Fibroblast of villous mesenchyme (primary cell): ENCODE data around the gene MACROD2. TPM values are rescaled to one million over a fixed set of nuclear protein-coding genes. Genes with fewer than 3 reads are reported as not detected.

ENCODE experiments used
- DNase-seq: peaks from one replicate; pipeline ENCODE4 v3.0.0-alpha.2; 2010; ENCODE audit warnings: low read depth
- H3K4me3 ChIP-seq: 2 replicates; pipeline ENCODE4 v1.5.1; 2011; ENCODE audit warnings: low read depth, mild to moderate bottlenecking, low read length
- CTCF ChIP-seq: IDR thresholded peaks from 2 replicates; pipeline ENCODE4 v1.5.1; 2012; ENCODE audit warnings: low read depth, mild to moderate bottlenecking, low read length; ENCODE audit not compliant: insufficient read depth
- total RNA-seq: library from RNA; depleted of rRNA; stranded (reverse); fragments of >200 nt; gene quantifications from 2 replicates; pipeline ENCODE4 v1.2.3, GENCODE V29; 2012

Gene MACROD2
- total RNA-seq, 1 donor = 1.7 TPM

- TF ChIP-seq CTCF = no peak
- DNase-seq = no peak
- H3K4me3 ChIP-seq = no peak overlapping the region
Observed at GRCh38 chr20:14860410-14860814, 865.1 kb downstream of the MACROD2 start.

GRCh38 chr20:14861028-14861699, 865.8 kb downstream of the MACROD2 start:
- TF ChIP-seq CTCF = no peak
- H3K4me3 ChIP-seq = no peak overlapping the region
- no peak for DNase-seq

DNA sequence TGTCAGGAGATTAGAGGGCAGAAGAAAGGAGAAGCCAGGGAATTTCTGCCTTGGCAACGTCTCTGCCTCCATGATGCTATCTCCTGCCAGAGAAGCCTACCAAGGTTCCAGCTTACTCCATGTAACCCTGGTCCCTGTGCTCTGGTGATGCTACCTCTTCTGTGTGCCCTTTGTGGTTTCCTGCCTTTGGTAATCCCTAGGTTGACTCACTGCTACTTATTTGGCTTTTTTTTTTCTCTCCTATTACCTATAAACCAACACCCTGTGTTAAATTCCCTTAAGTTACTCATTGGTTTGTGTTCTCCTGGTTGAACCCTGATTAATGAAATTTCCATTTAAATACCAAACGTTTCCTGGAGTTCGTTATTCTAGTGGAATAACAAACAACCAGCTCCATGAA, 869.9 kb downstream of the MACROD2 start:
- H3K4me3 ChIP-seq = no peak overlapping the region
- no peak for DNase-seq
- TF ChIP-seq CTCF = no peak

DNA sequence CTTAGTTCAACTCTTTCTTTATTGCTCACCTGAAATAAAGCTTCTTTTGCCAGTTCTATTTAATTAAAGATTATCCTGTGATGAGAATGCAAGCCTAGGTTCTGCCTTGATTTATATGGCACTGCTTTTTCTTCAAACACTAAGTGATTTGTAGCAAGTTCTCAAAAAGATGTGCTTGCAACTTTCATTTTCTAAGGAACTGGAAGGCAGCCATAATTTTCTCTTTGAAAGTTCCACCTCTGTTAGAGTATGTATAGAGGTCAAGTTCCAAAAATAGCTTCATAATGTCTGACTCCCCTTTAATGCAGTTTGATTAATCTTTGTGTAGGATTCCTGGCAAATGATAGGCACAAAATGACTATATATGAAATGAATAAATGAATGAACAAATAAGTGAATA, 870.4 kb downstream of the MACROD2 start:
- no peak for DNase-seq
- no peak overlapping the region for H3K4me3 ChIP-seq
- no peak for TF ChIP-seq CTCF

DNA sequence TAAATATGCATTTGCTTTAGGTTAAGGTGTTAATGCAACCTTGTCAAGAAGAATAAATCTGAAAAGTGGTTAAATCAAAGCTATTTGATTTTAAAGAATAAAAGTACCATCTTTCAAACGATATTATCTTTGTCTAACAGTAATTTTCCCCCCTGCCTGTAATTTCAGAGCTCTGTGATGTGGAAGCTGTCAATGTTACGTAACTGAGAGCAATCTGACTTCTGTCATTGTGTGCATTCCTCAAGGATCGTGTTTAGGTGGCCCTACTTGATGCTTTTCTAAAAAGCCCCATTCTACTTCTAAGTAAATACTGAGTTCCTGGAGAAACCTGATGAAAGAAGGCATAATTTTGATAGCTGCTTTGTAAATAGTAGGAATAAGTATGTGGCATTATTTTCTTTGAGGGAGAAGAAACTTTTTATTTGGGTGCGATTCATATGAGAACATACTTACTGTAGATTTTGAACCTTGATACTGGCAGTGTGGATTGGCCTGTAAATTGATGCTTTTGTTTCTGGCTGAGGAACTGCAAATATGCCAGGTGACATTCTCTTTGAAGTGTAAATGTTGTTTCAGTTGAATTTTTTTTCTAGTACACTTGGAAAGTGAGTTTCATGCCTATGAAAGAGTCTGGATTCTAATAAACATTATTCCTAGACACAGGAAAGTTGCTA, 871.7 kb downstream of the MACROD2 start:
- no peak for TF ChIP-seq CTCF
- H3K4me3 ChIP-seq = no peak overlapping the region
- DNase-seq = no peak

GRCh38 chr20:14877301-14878028, 882.1 kb downstream of the MACROD2 start:
- no peak overlapping the region for H3K4me3 ChIP-seq
- TF ChIP-seq CTCF = no peak
- DNase-seq = no peak
